MV-4-11 (cell line): ENCODE data around the gene RHBDL1.

Source experiments
- DNase-seq: peaks from one replicate; lab custom pipeline; 2025; lab: John Stamatoyannopoulos, UW

RHBDL1 gene

DNA sequence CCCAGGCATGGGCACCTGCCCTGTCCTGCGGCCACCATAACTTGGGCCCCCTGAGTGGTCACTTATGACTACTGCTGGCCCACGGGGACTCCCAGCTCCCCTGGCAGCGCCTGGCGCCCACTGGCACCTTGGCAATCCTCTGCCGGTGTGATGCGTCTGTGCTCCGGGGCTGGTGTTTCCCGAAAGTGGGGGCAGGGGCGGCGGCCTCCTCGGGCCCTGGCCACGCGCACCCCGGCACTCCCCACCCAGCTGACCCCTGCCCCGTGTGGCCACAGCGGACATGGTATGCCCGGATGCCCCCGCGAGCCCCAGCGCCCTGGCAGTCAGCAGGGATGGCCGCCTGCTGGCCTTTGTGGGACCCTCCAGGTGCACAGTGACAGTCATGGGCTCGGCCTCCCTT lies 18.0 kb upstream of the RHBDL1 start:
- no peak for DNase-seq

DNA sequence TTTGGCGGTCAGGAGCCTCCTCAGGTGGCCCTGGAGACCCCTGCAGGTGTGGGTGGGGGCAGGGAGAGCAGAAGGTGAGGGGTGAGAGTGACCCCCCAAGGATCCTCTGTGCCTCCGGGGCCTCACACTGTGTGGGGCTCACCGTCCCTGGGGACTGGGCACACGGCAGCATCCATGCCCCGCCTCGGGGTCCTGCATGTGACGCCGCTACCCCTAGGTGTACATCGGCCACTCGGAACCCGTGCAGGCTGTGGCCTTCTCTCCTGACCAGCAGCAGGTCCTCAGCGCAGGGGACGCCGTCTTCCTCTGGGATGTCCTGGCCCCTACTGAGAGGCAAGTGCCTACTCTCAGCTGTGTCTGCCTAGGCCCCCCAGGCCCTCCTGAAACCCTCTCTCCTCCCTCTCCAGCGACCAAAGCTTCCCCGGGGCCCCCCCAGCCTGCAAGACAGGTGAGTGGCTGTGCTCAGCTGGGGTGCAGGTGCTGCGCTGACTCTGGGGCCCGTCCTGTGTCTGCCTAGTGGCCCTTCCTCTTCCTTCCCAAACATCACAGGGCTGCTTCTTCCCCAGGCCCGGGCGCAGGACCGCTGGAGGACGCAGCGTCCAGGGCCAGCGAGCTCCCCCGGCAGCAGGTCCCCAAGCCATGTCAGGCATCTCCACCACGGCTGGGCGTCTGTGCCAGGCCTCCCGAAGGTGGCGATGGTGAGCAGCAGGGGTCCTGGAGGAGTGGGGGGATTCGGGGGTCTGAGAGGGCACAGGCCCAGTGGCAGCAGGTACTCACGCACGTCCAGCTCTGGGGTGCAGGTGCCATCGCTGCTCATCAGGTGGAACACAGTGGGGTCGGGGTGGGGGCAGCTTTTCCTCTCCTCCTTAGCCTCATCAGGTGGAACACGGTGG lies 16.5 kb upstream of the RHBDL1 start:
- DNase-seq: no peak

DNA sequence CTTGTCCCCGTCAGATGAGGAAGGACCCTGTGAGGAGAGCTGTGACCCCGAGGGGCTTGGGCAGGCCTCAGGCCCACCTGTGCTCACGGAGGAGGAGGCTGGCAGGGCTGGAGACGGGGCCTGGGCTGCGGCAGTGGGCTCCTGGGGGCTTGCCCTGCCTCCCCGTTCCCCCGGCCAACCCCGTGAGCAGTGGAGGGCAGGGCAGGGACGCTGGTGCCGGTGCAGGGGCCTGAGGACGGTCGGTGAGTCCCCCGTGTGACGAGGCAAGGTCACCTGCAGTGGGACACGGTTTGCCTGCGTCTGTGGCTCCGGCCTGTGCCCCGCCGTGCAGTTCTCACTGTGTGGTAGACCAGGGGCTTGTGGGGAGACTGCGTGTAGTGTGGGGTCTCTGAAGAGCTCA lies 15.9 kb upstream of the RHBDL1 start:
- DNase-seq: no peak

DNA sequence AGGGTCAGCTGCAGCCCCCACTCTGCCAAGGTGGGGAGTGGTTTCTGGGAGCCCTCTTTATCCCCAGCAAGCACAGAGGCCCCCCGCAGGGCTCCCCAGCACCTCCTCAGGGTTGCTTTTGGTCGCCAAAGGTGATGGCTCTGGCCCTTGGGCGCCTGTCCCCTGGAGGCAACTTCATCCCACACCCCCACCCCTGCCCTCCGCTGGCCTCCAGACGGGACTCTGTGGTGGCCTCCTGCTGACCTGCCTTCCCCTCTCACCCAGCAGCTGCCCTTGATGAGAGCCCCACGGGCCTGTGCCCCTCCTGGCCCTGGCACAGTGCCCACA lies 15.4 kb upstream of the RHBDL1 start:
- no peak for DNase-seq

DNA sequence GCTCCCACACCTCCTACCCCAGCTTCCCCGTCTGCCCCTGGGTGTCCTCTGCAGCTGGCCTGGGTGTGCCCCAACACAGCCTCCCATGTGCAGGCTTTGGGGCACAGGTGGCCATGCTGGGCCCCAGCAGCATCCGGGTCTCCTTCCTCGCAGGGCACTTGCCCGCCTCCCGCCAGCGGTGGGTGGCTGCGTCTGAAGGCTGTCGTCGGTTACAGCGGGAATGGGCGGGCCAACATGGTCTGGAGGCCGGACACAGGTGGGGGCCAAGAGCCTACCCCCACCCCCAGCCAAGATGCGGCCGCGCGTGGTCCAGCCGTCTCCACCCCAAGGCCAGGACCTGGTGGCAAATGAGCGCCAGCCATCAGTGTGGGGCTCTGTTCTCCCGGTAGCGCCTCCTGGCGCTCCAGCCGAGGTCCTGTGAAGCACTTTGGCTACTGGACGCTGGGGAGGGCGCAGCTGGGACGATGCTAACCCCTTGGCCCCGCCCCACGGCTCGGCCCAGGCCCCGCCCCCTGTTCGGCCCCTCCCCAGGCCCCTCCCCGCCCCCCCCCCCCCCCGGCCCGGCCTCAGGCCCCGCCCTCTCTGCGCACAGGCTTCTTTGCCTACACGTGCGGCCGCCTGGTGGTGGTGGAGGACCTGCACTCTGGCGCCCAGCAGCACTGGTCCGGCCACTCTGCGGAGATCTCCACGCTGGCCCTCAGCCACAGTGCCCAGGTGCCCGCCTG lies 14.8 kb upstream of the RHBDL1 start:
- peak; percentile 84 for DNase-seq

DNA sequence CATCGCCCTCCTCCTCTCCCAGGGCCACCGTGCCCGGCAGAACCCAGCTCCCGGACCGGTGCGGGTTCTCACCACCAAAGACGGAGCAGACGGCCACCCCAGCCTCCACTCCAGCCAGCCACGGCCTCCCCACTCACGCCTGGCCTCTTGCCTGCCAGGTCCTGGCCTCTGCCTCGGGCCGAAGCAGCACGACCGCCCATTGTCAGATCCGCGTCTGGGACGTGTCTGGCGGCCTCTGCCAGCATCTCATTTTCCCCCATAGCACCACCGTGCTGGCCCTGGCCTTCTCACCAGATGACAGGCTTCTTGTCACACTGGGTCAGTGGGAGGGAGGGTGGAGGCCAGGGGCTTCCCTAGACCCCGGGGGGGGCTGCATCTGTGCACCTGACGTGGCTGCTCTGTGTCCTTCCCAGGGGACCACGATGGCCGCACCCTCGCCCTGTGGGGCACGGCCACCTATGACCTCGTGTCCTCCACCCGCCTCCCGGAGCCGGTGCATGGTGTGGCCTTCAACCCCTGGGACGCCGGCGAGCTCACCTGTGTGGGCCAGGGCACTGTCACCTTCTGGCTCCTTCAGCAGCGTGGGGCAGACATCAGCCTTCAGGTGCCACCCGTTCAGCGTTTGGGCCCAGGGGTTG lies 14.2 kb upstream of the RHBDL1 start:
- no peak for DNase-seq

DNA sequence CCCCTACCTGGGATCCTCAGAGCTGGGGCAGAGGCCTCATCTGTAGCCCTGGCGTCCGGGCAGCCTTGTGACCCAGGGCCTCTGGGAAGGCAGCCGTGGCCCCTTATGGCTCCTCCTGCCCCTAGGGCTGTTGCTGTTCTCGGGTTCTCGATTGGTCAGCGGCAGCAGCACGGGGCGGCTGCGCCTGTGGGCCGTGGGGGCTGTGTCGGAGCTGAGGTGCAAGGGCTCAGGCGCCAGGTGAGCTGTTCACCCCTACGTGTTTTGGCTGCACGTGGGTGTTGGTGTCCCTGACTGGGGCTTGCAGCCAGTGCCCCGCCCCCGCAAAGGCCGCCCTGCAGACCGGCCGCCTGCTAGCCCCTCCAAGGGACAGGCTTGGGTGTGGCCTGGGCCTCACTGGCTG lies 13.4 kb upstream of the RHBDL1 start:
- no peak for DNase-seq

DNA sequence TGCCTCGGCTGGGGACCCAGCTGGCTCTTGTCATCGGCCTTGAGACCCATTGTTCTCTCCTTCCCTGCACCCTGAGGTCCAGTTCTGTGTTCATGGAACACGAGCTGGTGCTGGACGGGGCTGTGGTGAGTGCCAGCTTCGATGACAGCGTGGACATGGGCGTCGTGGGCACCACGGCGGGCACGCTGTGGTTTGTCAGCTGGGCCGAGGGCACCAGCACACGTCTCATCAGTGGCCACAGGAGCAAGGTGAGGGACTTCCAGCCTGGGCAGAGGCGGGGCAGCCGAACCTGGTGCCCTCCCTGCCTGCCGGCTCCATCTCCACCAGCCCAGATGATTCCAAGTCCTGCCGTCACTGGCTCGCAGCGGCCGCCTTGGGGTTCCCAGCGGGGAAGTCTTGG lies 12.9 kb upstream of the RHBDL1 start:
- no peak for DNase-seq

- no peak for DNase-seq
Observed at GRCh38 chr16:666572-666971, 8.9 kb upstream of the RHBDL1 start.

GRCh38 chr16:667113-667779 lies 8.2 kb upstream of the RHBDL1 start:
- DNase-seq: no peak

DNA sequence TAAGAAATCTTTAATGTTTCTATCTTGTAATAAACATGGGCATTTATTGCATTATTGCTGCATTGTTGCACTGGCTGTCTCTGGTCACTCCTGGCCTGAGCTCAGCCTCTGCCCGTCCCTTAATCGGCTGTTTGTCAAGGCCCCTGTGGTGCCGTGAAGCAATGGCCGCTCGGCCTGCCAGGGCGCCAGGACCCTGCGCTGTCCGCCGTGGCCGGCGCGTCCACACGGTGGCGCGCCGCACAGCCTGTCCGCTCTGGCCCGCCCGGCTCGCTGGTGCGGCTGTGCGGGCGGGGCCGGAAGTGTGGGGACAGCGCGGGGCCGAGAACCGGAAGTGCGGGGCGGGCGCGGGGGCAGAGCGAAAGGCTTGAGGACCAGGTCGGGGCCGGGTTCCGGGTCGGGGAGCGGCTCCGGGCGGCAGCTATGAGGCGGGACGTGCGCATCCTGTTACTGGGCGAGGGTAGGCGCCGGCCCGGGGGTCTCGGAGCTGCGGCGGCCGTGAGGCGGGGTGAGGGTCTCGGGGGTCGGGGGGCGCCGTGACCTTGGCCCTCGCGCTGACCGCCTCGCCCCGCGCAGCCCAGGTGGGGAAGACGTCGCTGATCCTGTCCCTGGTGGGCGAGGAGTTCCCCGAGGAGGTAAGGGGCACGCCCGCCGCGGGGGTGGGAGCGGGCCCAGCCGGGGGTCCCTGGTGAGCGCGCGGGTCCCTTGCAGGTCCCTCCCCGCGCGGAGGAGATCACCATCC lies 7.5 kb upstream of the RHBDL1 start, which contains the start of gene RHOT2:
RHOT2 (plus strand) TSS at position 353 of the 739 bp plus-strand sequence; CDS start at position 421, 68 bp downstream.
- DNase-seq: peak; percentile 82

GRCh38 chr16:668519-669171 lies 6.8 kb upstream of the RHBDL1 start:
- DNase-seq: no peak

- no peak for DNase-seq
Observed at GRCh38 chr16:669666-670065, 5.8 kb upstream of the RHBDL1 start.

- no peak for DNase-seq
Observed at GRCh38 chr16:670485-671352, 4.8 kb upstream of the RHBDL1 start.

- DNase-seq: no peak
Observed at GRCh38 chr16:671353-672131, 3.9 kb upstream of the RHBDL1 start.

DNA sequence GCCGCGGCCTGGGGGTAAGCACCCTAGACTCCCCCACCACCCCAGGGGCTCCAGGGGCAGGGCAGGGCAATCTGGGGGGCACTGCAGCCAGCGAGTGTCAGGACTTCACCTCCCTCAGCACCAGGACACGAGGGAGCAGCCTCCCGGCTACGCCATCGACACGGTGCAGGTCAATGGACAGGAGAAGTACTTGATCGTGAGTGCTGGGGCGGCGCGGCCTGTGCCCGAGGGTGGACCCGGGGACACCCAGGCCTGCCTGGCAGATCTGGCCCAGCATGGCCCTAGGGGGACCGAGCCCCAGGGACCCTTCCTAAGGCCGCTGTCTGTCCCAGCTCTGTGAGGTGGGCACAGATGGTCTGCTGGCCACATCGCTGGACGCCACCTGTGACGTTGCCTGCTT lies 3.1 kb upstream of the RHBDL1 start:
- no peak for DNase-seq

DNA sequence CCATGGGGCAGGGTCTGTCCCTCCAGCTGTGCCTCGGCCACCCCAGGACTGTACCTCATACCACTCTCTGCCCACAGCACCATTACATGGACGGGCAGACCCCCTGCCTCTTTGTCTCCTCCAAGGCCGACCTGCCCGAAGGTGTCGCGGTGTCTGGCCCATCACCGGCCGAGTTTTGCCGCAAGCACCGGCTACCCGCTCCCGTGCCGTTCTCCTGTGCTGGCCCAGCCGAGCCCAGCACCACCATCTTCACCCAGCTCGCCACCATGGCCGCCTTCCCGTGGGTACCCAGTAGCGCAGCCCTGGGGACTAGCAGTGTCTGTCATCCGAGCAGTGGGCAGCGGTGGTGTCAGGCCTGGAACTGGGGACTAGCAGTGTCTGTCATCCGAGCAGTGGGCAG lies 2.6 kb upstream of the RHBDL1 start:
- no peak for DNase-seq

DNA sequence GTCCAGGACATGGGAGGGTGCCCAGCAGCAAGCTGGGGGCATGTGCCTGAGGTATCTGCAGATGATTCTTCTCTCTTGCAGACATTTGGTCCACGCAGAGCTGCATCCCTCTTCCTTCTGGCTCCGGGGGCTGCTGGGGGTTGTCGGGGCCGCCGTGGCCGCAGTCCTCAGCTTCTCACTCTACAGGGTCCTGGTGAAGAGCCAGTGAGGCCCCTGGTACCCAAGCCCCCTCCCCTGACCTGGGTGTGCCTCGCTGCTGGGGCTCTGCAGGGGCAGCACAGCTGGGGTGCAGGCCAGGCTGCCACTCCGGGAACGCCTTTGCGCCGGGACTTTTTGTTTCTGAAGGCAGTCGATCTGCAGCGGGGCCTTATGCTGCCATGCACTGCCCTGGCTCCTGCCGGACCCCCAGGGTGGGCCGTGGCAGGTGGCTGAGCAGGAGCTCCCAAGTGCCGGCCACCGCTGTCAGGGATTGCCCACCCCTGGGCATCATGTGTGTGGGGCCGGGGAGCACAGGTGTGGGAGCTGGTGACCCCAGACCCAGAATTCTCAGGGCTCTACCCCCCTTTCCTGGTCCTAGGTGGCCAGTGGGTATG lies 2.0 kb upstream of the RHBDL1 start:
- DNase-seq: no peak
